ENCODE data around the gene KREMEN1.

- no peak for TF ChIP-seq EZH2 (IDR thresholded peaks at IDR 0.05; ENCODE audit: borderline replicate concordance, control insufficient read depth, low read depth, low read length)
- no peak for TF ChIP-seq SMC3 (IDR thresholded peaks at IDR 0.05; ENCODE audit: borderline replicate concordance, low read length)
- no peak for TF ChIP-seq JUND (IDR thresholded peaks at IDR 0.05; ENCODE audit: low read depth, low read length)
- no peak for TF ChIP-seq POLR2AphosphoS5 (IDR thresholded peaks at IDR 0.05; ENCODE audit: low read length)
- TF ChIP-seq CTCF (IDR thresholded peaks at IDR 0.05 in 2 of 3, conservative IDR thresholded peaks at IDR 0.05 in 1 of 3; ENCODE audit: control insufficient read depth in 2 of 3, extremely low read depth in 1 of 3, insufficient read depth in 1 of 3, low read depth in 3 of 3, low read length in 3 of 3), result no peak
These were observed 79.5 kb downstream of the KREMEN1 start for GRCh38 chr22:29152045-29152953.
